ENCODE data around the gene ALDH1A1. TPM values are rescaled to one million over a fixed set of nuclear protein-coding genes. Genes with fewer than 3 reads are reported as not detected.

Gene ALDH1A1
- total and polyA plus RNA-seq, 2 donors (not counting 3 experiments of a cell fraction or from before 2014, with no cell fraction given), result 91.1 to 287 TPM

DNA sequence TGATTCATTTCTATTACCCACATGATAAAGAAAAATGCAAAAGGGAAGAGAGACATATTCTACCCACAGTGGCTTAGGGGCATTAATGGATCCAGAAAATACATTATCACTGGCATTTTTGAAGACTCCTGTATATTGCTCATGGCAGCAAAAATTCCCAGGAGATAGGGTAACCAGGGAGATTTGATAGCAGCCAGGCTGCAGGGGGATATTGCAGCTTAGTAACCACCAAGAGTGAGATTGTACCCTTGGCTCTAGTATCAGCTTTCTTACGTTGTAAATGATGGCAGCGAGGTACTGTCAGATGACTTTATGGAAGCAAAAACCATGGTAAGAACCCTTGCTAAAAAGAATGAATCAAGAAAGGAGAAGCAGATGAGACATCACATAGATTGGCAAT lies 19.8 kb upstream of the ALDH1A1 start:
- TF ChIP-seq EZH2 (IDR thresholded peaks at IDR 0.05; ENCODE audit: borderline replicate concordance, low read depth, low read length, severe bottlenecking) (no peak), POLR2A (IDR thresholded peaks at IDR 0.05; ENCODE audit: low read depth, low read length) (no peak), MAX (IDR thresholded peaks at IDR 0.05; ENCODE audit: insufficient read depth, insufficient read length) (no peak), FOS (IDR thresholded peaks at IDR 0.05; ENCODE audit: borderline replicate concordance, insufficient read depth, low read length) (no peak), GATA2 (IDR thresholded peaks at IDR 0.05; ENCODE audit: insufficient read depth, insufficient read length, low read depth, low read length) (no peak), MYC (IDR thresholded peaks at IDR 0.05; ENCODE audit: low read depth, low read length) (no peak), CTCF (IDR thresholded peaks at IDR 0.05; ENCODE audit: extremely low read depth in 1 of 2, insufficient read depth in 1 of 2, low read depth in 1 of 2, low read length in 2 of 2) (no peak), POLR2AphosphoS5 (IDR thresholded peaks at IDR 0.05; ENCODE audit: insufficient read depth, low read depth, low read length) (no peak), JUN (IDR thresholded peaks at IDR 0.05; ENCODE audit: borderline replicate concordance, insufficient read depth, insufficient read length, low read depth) (no peak)
- FAIRE-seq (no peak), DNase-seq (ENCODE audit: low read depth, low spot score) (no peak)
- no peaks in the 10 kb centered on the region for H3K9me3 ChIP-seq (replicated peaks; ENCODE audit: control insufficient read depth, insufficient read depth, low read length)
- intact Hi-C loops (cut with micrococcal nuclease) (no loop called here), dilution Hi-C loops (cut with MboI; ENCODE audit: extremely low pct_ligation_motif_present, low sequenced_read_pairs) (no loop called here)
- peaks cover 18% of the 10 kb centered on the region for H3K4me1 ChIP-seq (ENCODE audit: control insufficient read depth, extremely low read depth, insufficient read depth, low read length)
- H2AFZ ChIP-seq (ENCODE audit: low read depth, low read length), result no peak overlapping the region
- no peaks in the 10 kb centered on the region for H3K9me1 ChIP-seq (replicated peaks; ENCODE audit: control insufficient read depth, extremely low read depth, insufficient read depth, low read length)
- H3K27ac ChIP-seq (ENCODE audit: insufficient read depth, low read depth, low read length), result no peak overlapping the region
- no peak overlapping the region for H3K9ac ChIP-seq (replicated peaks; ENCODE audit: extremely low read depth, insufficient read depth, low read length)
- H3K4me3 ChIP-seq (replicated peaks in 1 of 3; ENCODE audit: insufficient read depth in 1 of 3, low read depth in 1 of 3, low read length in 3 of 3), result no peak overlapping the region
- CTCF ChIA-PET, result interaction anchor here (1.4 to 1.7 kb wide), 4 partner anchors 18 to 116 kb away, joined by 4 to 7 read pairs (median 5); no protein-coding TSS in a partner anchor
- H4K20me1 ChIP-seq (replicated peaks; ENCODE audit: control insufficient read depth, extremely low read depth, insufficient read depth, low read length), result no peaks in the 10 kb centered on the region
- POLR2A ChIA-PET, result no interaction called here
- H3K36me3 ChIP-seq (ENCODE audit: control insufficient read depth in 2 of 2, extremely low read depth in 1 of 2, insufficient read depth in 2 of 2, low read length in 2 of 2), result no peaks in the 10 kb centered on the region
- H3K4me2 ChIP-seq (ENCODE audit: insufficient read depth, low read length), result no peak overlapping the region
- no TSS peak for BruUV-seq (replicated peaks)
- H3K79me2 ChIP-seq (ENCODE audit: control insufficient read depth, insufficient read depth, low read length), result no peaks in the 10 kb centered on the region
- no peaks in the 10 kb centered on the region for H3K27me3 ChIP-seq (ENCODE audit: control insufficient read depth in 2 of 2, insufficient read depth in 2 of 2, low read length in 2 of 2)
